HepG2 (cell line): ENCODE results near the gene FLYWCH1. TPM values are rescaled to one million over a fixed set of nuclear protein-coding genes. Genes with fewer than 3 reads are reported as not detected.

Experiments used
- ATAD3A ChIP-seq: sonication (generic); formaldehyde crosslinking; IDR thresholded peaks from 2 replicates; pipeline ENCODE4 v1.4.0; 2020; ENCODE audit warnings: missing genetic modification reagents
- CCDC6 ChIP-seq: sonication (generic); formaldehyde crosslinking; IDR thresholded peaks from 2 replicates; pipeline ENCODE4 v1.8.1; 2022; ENCODE audit warnings: mild to moderate bottlenecking, missing genetic modification reagents, moderate library complexity
- ELF1 ChIP-seq: sonication (generic); formaldehyde crosslinking; IDR thresholded peaks from 2 replicates; pipeline ENCODE4 v1.4.0; 2020; ENCODE audit warnings: missing genetic modification reagents
- GABPA ChIP-seq, 2 experiments: IDR thresholded peaks; 2 replicates each; pipeline ENCODE4 v1.6.1; 2011 to 2016; ENCODE audit warnings: low read depth in 2 of 2, low read length in 1 of 2, missing biosample characterization in 1 of 2, missing genetic modification characterization in 1 of 2
- HCFC1 ChIP-seq: fragments of 150-350 bp; IDR thresholded peaks from 2 replicates; pipeline ENCODE4 v1.6.1; 2014; ENCODE audit warnings: low read depth, low read length
- HOXA9 ChIP-seq: sonication (generic); formaldehyde crosslinking; IDR thresholded peaks from 2 replicates; pipeline ENCODE4 v1.8.1; 2022; ENCODE audit warnings: missing genetic modification reagents, mild to moderate bottlenecking, moderate library complexity, borderline replicate concordance
- JUND ChIP-seq: sonication (generic); formaldehyde crosslinking; IDR thresholded peaks from 2 replicates; pipeline ENCODE4 v1.8.0; 2022; ENCODE audit warnings: mild to moderate bottlenecking, missing genetic modification reagents
- LRRFIP1 ChIP-seq: sonication (generic); formaldehyde crosslinking; conservative IDR thresholded peaks from 2 replicates; pipeline ENCODE4 v1.4.0; 2020; ENCODE audit warnings: missing genetic modification reagents
- MBD4 ChIP-seq: IDR thresholded peaks from 2 replicates; pipeline ENCODE4 v1.6.1; 2012; ENCODE audit warnings: low read length, inconsistent platforms, borderline replicate concordance
- MBNL3 ChIP-seq: fragments of 250-450 bp; sonication (Bioruptor Pico); conservative IDR thresholded peaks from 2 replicates; pipeline ENCODE4 v1.8.0; 2022; ENCODE audit warnings: mild to moderate bottlenecking, inconsistent platforms
- NFATC3 ChIP-seq: sonication (generic); formaldehyde crosslinking; IDR thresholded peaks from 2 replicates; pipeline ENCODE4 v1.5.1; 2020; ENCODE audit warnings: mild to moderate bottlenecking, missing genetic modification reagents
- NR1H2 ChIP-seq: sonication (generic); formaldehyde crosslinking; IDR thresholded peaks from 2 replicates; pipeline ENCODE4 v1.8.1; 2022; ENCODE audit warnings: low read depth, missing genetic modification reagents, borderline replicate concordance
- PRDM15 ChIP-seq: sonication (generic); formaldehyde crosslinking; IDR thresholded peaks from 2 replicates; pipeline ENCODE4 v1.4.0; 2020; ENCODE audit warnings: missing genetic modification reagents
- RXRB ChIP-seq: IDR thresholded peaks from 2 replicates; pipeline ENCODE4 v1.6.1; 2016; ENCODE audit warnings: borderline replicate concordance, missing genetic modification reagents, missing compliant biosample characterization
- SMARCE1 ChIP-seq: fragments of 450-650 bp; IDR thresholded peaks from 2 replicates; pipeline ENCODE4 v1.6.1; 2017; ENCODE audit warnings: borderline replicate concordance
- SNAPC2 ChIP-seq: sonication (generic); formaldehyde crosslinking; IDR thresholded peaks from 2 replicates; pipeline ENCODE4 v1.8.1; 2022; ENCODE audit warnings: mild to moderate bottlenecking, missing genetic modification reagents
- SP5 ChIP-seq: IDR thresholded peaks from 2 replicates; pipeline ENCODE4 v1.6.1; 2016; ENCODE audit warnings: low read depth, borderline replicate concordance
- STAT5B ChIP-seq: sonication (generic); formaldehyde crosslinking; IDR thresholded peaks from 2 replicates; pipeline ENCODE4 v1.4.0; 2020; ENCODE audit warnings: missing genetic modification reagents
- ZBTB7A ChIP-seq: sonication (generic); formaldehyde crosslinking; IDR thresholded peaks from 2 replicates; pipeline ENCODE4 v1.8.0; 2022; ENCODE audit warnings: mild to moderate bottlenecking, missing genetic modification reagents
- ZMAT3 ChIP-seq: sonication (generic); formaldehyde crosslinking; conservative IDR thresholded peaks from 2 replicates; pipeline ENCODE4 v1.7.0; 2021; ENCODE audit warnings: missing genetic modification reagents
- ZNF20 ChIP-seq: sonication (generic); formaldehyde crosslinking; IDR thresholded peaks from 2 replicates; pipeline ENCODE4 v1.4.0; 2020; ENCODE audit warnings: mild to moderate bottlenecking, moderate library complexity, missing genetic modification reagents
- ZNF333 ChIP-seq: sonication (generic); formaldehyde crosslinking; IDR thresholded peaks from 2 replicates; pipeline ENCODE4 v1.4.0; 2020; ENCODE audit warnings: mild to moderate bottlenecking, missing genetic modification reagents, borderline replicate concordance
- ZNF891 ChIP-seq: sonication (generic); formaldehyde crosslinking; IDR thresholded peaks from 2 replicates; pipeline ENCODE4 v1.5.0; 2020; ENCODE audit warnings: mild to moderate bottlenecking, missing genetic modification reagents
- polyA plus RNA-seq, 8 experiments: library from polyadenylated mRNA; depleted of rRNA in 3 of 8; stranded (reverse) in 7 of 8; unstranded in 1 of 8; fragments of >200 nt; fragmentation: Illumina TruSeq in 4 of 8; extraction: Trizol in 4 of 8; gene quantifications; 2 replicates each; pipeline versions ENCODE4 v1.2.1 to v1.2.3, GENCODE V29; 2011 to 2016; ENCODE audit warnings: low read depth in 4 of 8, missing spikeins in 1 of 8, mixed read lengths in 1 of 8; ENCODE audit not compliant: insufficient read depth in 1 of 8
- total RNA-seq, 5 experiments: library from RNA; depleted of rRNA; stranded (reverse); fragments of >200 nt; fragmentation: Illumina TruSeq; extraction: Trizol; gene quantifications; 2 replicates each; pipeline ENCODE4 v1.2.3, GENCODE V29; 2016; ENCODE audit warnings: low read depth in 1 of 5
- TF ChIP-seq, protein P1 (sequence below): sonication (generic); formaldehyde crosslinking; IDR thresholded peaks from 2 replicates; pipeline ENCODE4 v1.5.1; 2020; ENCODE audit warnings: missing genetic modification reagents, mild to moderate bottlenecking, borderline replicate concordance

FLYWCH1 gene
- total and polyA plus RNA-seq, 2 of the 13 experiments (the other 11 are each of a cell fraction or from before 2014, with no cell fraction given) = 7.3 to 12.4 TPM

- TF ChIP-seq NFATC3 (CRISPR knock-in tag) (0 out of 2 replicates have a peak, but pooled peaks have one; percentile 78), STAT5B (CRISPR knock-in tag) (peak; percentile 95), JUND (CRISPR knock-in tag) (0 out of 2 replicates have a peak, but pooled peaks have one; percentile 44), MBNL3 (CRISPR knock-in tag) (no peak), SP5 (0 out of 2 replicates have a peak, but pooled peaks have one; percentile 63), HOXA9 (peak; percentile 87), NR1H2 (CRISPR knock-in tag) (no peak), PRDM15 (CRISPR knock-in tag) (peak; percentile 77), ZNF333 (CRISPR knock-in tag) (peak; percentile 98), HCFC1 (no peak), ZNF20 (CRISPR knock-in tag) (no peak), ZNF891 (CRISPR knock-in tag) (peak; percentile 94), MBD4 (no peak), RXRB (peak; percentile 76; the same call in 1 of the 2 replicates), GABPA (IDR thresholded peaks at IDR 0.05; ENCODE audit: low read depth, low read length) (peak; percentile 66), GABPA (CRISPR knock-in tag; IDR thresholded peaks at IDR 0.05; ENCODE audit: low read depth) (peak; percentile 86), SNAPC2 (peak; percentile 95), ZBTB7A (peak; percentile 99), ZMAT3 (CRISPR knock-in tag) (peak; percentile 95), ELF1 (CRISPR knock-in tag) (peak; percentile 71), CCDC6 (CRISPR knock-in tag) (peak; percentile 83; the same call in 1 of the 2 replicates), ATAD3A (CRISPR knock-in tag) (no peak; the same call in 1 of the 2 replicates), LRRFIP1 (CRISPR knock-in tag) (peak; percentile 91; the same call in 1 of the 2 replicates), SMARCE1 (no peak)
- TF ChIP-seq, protein P1, sequence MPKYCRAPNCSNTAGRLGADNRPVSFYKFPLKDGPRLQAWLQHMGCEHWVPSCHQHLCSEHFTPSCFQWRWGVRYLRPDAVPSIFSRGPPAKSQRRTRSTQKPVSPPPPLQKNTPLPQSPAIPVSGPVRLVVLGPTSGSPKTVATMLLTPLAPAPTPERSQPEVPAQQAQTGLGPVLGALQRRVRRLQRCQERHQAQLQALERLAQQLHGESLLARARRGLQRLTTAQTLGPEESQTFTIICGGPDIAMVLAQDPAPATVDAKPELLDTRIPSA (CRISPR knock-in tag) = 0 out of 2 replicates have a peak, but pooled peaks have one; percentile 86
These were observed 57.2 kb downstream of the FLYWCH1 start, which contains the start of gene PAQR4 (continued) for GRCh38 chr16:2968738-2969544.
